ENCODE measurements around the gene RAB3IL1. TPM values are rescaled to one million over a fixed set of nuclear protein-coding genes. Genes with fewer than 3 reads are reported as not detected.

The RAB3IL1 gene
- total RNA-seq, 1 donor = not detected

- H3K4me3 ChIP-seq (ENCODE audit: low read length) = no peak overlapping the region
- no peaks in the 10 kb centered on the region for H3K27me3 ChIP-seq (ENCODE audit: insufficient read depth, low read length)
- no peaks in the 10 kb centered on the region for H3K9me3 ChIP-seq (ENCODE audit: low read depth, low read length)
- H3K4me1 ChIP-seq (ENCODE audit: insufficient read depth, low read length) = no peaks in the 10 kb centered on the region
These were observed 11.4 kb downstream of the RAB3IL1 start for GRCh38 chr11:61905801-61906521.

GRCh38 chr11:61905067-61905696 lies 12.2 kb downstream of the RAB3IL1 start:
- Histone ChIP-seq H3K27me3 (ENCODE audit: insufficient read depth, low read length) (no peaks in the 10 kb centered on the region), H3K9me3 (ENCODE audit: low read depth, low read length) (no peaks in the 10 kb centered on the region), H3K4me3 (ENCODE audit: low read length) (no peak overlapping the region), H3K4me1 (ENCODE audit: insufficient read depth, low read length) (no peaks in the 10 kb centered on the region)

- no peaks in the 10 kb centered on the region for H3K27me3 ChIP-seq (ENCODE audit: insufficient read depth, low read length)
- no peak overlapping the region for H3K4me3 ChIP-seq (ENCODE audit: low read length)
- no peaks in the 10 kb centered on the region for H3K9me3 ChIP-seq (ENCODE audit: low read depth, low read length)
- H3K4me1 ChIP-seq (ENCODE audit: insufficient read depth, low read length) = no peaks in the 10 kb centered on the region
These were observed 12.8 kb downstream of the RAB3IL1 start for GRCh38 chr11:61904539-61905048.

GRCh38 chr11:61903845-61904244 lies 13.5 kb downstream of the RAB3IL1 start:
- Histone ChIP-seq H3K27me3 (ENCODE audit: insufficient read depth, low read length) (no peaks in the 10 kb centered on the region), H3K4me3 (ENCODE audit: low read length) (no peak overlapping the region), H3K4me1 (ENCODE audit: insufficient read depth, low read length) (peaks cover 7% of the 10 kb centered on the region), H3K9me3 (ENCODE audit: low read depth, low read length) (no peaks in the 10 kb centered on the region)

GRCh38 chr11:61902313-61902712 lies 15.1 kb downstream of the RAB3IL1 start:
- no peaks in the 10 kb centered on the region for H3K9me3 ChIP-seq (ENCODE audit: low read depth, low read length)
- no peaks in the 10 kb centered on the region for H3K27me3 ChIP-seq (ENCODE audit: insufficient read depth, low read length)
- H3K4me3 ChIP-seq (ENCODE audit: low read length) = no peak overlapping the region
- H3K4me1 ChIP-seq (ENCODE audit: insufficient read depth, low read length) = peaks cover 7% of the 10 kb centered on the region

GRCh38 chr11:61901397-61901796 lies 16.0 kb downstream of the RAB3IL1 start:
- Histone ChIP-seq H3K4me1 (ENCODE audit: insufficient read depth, low read length) (peaks cover 7% of the 10 kb centered on the region), H3K27me3 (ENCODE audit: insufficient read depth, low read length) (no peaks in the 10 kb centered on the region), H3K4me3 (ENCODE audit: low read length) (no peak overlapping the region), H3K9me3 (ENCODE audit: low read depth, low read length) (no peaks in the 10 kb centered on the region)

- H3K4me3 ChIP-seq (ENCODE audit: low read length) = no peak overlapping the region
- no peaks in the 10 kb centered on the region for H3K9me3 ChIP-seq (ENCODE audit: low read depth, low read length)
- no peaks in the 10 kb centered on the region for H3K27me3 ChIP-seq (ENCODE audit: insufficient read depth, low read length)
- peaks cover 7% of the 10 kb centered on the region for H3K4me1 ChIP-seq (ENCODE audit: insufficient read depth, low read length)
These were observed 17.1 kb downstream of the RAB3IL1 start for GRCh38 chr11:61900251-61900650.

GRCh38 chr11:61899146-61899841 lies 18.1 kb downstream of the RAB3IL1 start:
- no peaks in the 10 kb centered on the region for H3K9me3 ChIP-seq (ENCODE audit: low read depth, low read length)
- no peak overlapping the region for H3K4me3 ChIP-seq (ENCODE audit: low read length)
- no peaks in the 10 kb centered on the region for H3K27me3 ChIP-seq (ENCODE audit: insufficient read depth, low read length)
- peaks cover 7% of the 10 kb centered on the region for H3K4me1 ChIP-seq (ENCODE audit: insufficient read depth, low read length)

GRCh38 chr11:61898247-61898582 lies 19.2 kb downstream of the RAB3IL1 start:
- Histone ChIP-seq H3K9me3 (ENCODE audit: low read depth, low read length) (no peaks in the 10 kb centered on the region), H3K27me3 (ENCODE audit: insufficient read depth, low read length) (no peaks in the 10 kb centered on the region), H3K4me1 (ENCODE audit: insufficient read depth, low read length) (peaks cover 7% of the 10 kb centered on the region), H3K4me3 (ENCODE audit: low read length) (no peak overlapping the region)

- no peaks in the 10 kb centered on the region for H3K9me3 ChIP-seq (ENCODE audit: low read depth, low read length)
- H3K4me1 ChIP-seq (ENCODE audit: insufficient read depth, low read length) = peaks cover 7% of the 10 kb centered on the region
- H3K4me3 ChIP-seq (ENCODE audit: low read length) = no peak overlapping the region
- no peaks in the 10 kb centered on the region for H3K27me3 ChIP-seq (ENCODE audit: insufficient read depth, low read length)
These were observed 19.7 kb downstream of the RAB3IL1 start for GRCh38 chr11:61897387-61898246.

- no peak overlapping the region for H3K4me3 ChIP-seq (ENCODE audit: low read length)
These were observed 20.5 kb downstream of the RAB3IL1 start for GRCh38 chr11:61896665-61897386.

GRCh38 chr11:61895718-61896059 lies 21.7 kb downstream of the RAB3IL1 start:
- H3K4me3 ChIP-seq (ENCODE audit: low read length) = no peak overlapping the region
- no peaks in the 10 kb centered on the region for H3K27me3 ChIP-seq (ENCODE audit: insufficient read depth, low read length)
- no peaks in the 10 kb centered on the region for H3K9me3 ChIP-seq (ENCODE audit: low read depth, low read length)
- H3K4me1 ChIP-seq (ENCODE audit: insufficient read depth, low read length) = peaks cover 10% of the 10 kb centered on the region

More at GRCh38 chr11:61896665-61897386, 20.5 kb downstream of the RAB3IL1 start:
- no peaks in the 10 kb centered on the region for H3K27me3 ChIP-seq (ENCODE audit: insufficient read depth, low read length)
- H3K4me1 ChIP-seq (ENCODE audit: insufficient read depth, low read length) = peaks cover 7% of the 10 kb centered on the region
- H3K9me3 ChIP-seq (ENCODE audit: low read depth, low read length) = no peaks in the 10 kb centered on the region

GRCh38 chr11:61895046-61895717 lies 22.2 kb downstream of the RAB3IL1 start:
- no peaks in the 10 kb centered on the region for H3K27me3 ChIP-seq (ENCODE audit: insufficient read depth, low read length)
- no peaks in the 10 kb centered on the region for H3K9me3 ChIP-seq (ENCODE audit: low read depth, low read length)
- H3K4me1 ChIP-seq (ENCODE audit: insufficient read depth, low read length) = peaks cover 16% of the 10 kb centered on the region
- no peak overlapping the region for H3K4me3 ChIP-seq (ENCODE audit: low read length)

GRCh38 chr11:61893981-61894380 lies 23.4 kb downstream of the RAB3IL1 start:
- Histone ChIP-seq H3K27me3 (ENCODE audit: insufficient read depth, low read length) (no peaks in the 10 kb centered on the region), H3K9me3 (ENCODE audit: low read depth, low read length) (no peaks in the 10 kb centered on the region), H3K4me3 (ENCODE audit: low read length) (no peak overlapping the region), H3K4me1 (ENCODE audit: insufficient read depth, low read length) (peaks cover 11% of the 10 kb centered on the region)
